KMS-11 (cell line): ENCODE data around the gene ZNF460.

Experiments used
- H2AFZ ChIP-seq: fragments of 200-600 bp; sonication (generic); 2 replicates; pipeline ENCODE4 v1.6.1; 2016; ENCODE audit warnings: antibody characterized with exemption, mixed run types, low read depth
- H3K27ac ChIP-seq: fragments of 200-600 bp; sonication (generic); 2 replicates; pipeline ENCODE4 v1.6.1; 2016; ENCODE audit warnings: mild to moderate bottlenecking, mixed run types
- H3K27me3 ChIP-seq: fragments of 200-600 bp; sonication (generic); 2 replicates; pipeline ENCODE4 v1.6.1; 2017; ENCODE audit warnings: mild to moderate bottlenecking, low read depth, mixed run types, moderate library complexity; ENCODE audit not compliant: insufficient read depth
- H3K36me3 ChIP-seq: fragments of 200-600 bp; sonication (generic); 2 replicates; pipeline ENCODE4 v1.6.1; 2017; ENCODE audit warnings: mild to moderate bottlenecking, mixed run types; ENCODE audit not compliant: insufficient read depth
- H3K4me1 ChIP-seq: fragments of 200-600 bp; sonication (generic); 2 replicates; pipeline ENCODE4 v1.6.1; 2016; ENCODE audit warnings: mild to moderate bottlenecking, low read depth, mixed run types; ENCODE audit not compliant: poor library complexity, severe bottlenecking
- H3K4me2 ChIP-seq: fragments of 200-600 bp; sonication (generic); 2 replicates; pipeline ENCODE4 v1.7.0; 2016; ENCODE audit warnings: mild to moderate bottlenecking, mixed run types
- H3K4me3 ChIP-seq: fragments of 200-600 bp; sonication (generic); IDR thresholded peaks from 2 replicates; pipeline ENCODE4 v1.6.1; 2017; ENCODE audit warnings: low read depth, low read length, mixed read lengths; ENCODE audit not compliant: insufficient read depth
- H3K79me2 ChIP-seq: fragments of 200-600 bp; sonication (generic); 2 replicates; pipeline ENCODE4 v1.6.1; 2016; ENCODE audit warnings: low read depth, mixed run types; ENCODE audit not compliant: insufficient read depth
- H3K9ac ChIP-seq: fragments of 200-600 bp; sonication (generic); 2 replicates; pipeline ENCODE4 v1.6.1; 2016; ENCODE audit warnings: mild to moderate bottlenecking, mixed run types
- H4K20me1 ChIP-seq: fragments of 200-600 bp; sonication (generic); 2 replicates; pipeline ENCODE4 v1.6.1; 2016; ENCODE audit warnings: mild to moderate bottlenecking, mixed run types; ENCODE audit not compliant: insufficient read depth
- TF ChIP-seq, protein P1 (sequence below): fragments of 200-600 bp; sonication (generic); conservative IDR thresholded peaks from 2 replicates; pipeline ENCODE4 v1.6.1; 2017; ENCODE audit warnings: low read depth, mild to moderate bottlenecking, antibody characterized with exemption, low read length, moderate library complexity, mixed read lengths

The ZNF460 gene

GRCh38 chr19:57292547-57292946, 12.3 kb downstream of the ZNF460 start:
- Histone ChIP-seq H3K9ac (no peak overlapping the region), H2AFZ (no peak overlapping the region), H4K20me1 (no peaks in the 10 kb centered on the region), H3K27me3 (no peaks in the 10 kb centered on the region), H3K36me3 (peaks cover 44% of the 10 kb centered on the region), H3K4me2 (no peak overlapping the region), H3K4me3 (no peak overlapping the region), H3K79me2 (peaks cover 22% of the 10 kb centered on the region; the same call in 1 of the 2 replicates), H3K4me1 (no peaks in the 10 kb centered on the region), H3K27ac (no peak overlapping the region)
- TF ChIP-seq, protein P1, sequence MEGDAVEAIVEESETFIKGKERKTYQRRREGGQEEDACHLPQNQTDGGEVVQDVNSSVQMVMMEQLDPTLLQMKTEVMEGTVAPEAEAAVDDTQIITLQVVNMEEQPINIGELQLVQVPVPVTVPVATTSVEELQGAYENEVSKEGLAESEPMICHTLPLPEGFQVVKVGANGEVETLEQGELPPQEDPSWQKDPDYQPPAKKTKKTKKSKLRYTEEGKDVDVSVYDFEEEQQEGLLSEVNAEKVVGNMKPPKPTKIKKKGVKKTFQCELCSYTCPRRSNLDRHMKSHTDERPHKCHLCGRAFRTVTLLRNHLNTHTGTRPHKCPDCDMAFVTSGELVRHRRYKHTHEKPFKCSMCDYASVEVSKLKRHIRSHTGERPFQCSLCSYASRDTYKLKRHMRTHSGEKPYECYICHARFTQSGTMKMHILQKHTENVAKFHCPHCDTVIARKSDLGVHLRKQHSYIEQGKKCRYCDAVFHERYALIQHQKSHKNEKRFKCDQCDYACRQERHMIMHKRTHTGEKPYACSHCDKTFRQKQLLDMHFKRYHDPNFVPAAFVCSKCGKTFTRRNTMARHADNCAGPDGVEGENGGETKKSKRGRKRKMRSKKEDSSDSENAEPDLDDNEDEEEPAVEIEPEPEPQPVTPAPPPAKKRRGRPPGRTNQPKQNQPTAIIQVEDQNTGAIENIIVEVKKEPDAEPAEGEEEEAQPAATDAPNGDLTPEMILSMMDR: no peak

DNA sequence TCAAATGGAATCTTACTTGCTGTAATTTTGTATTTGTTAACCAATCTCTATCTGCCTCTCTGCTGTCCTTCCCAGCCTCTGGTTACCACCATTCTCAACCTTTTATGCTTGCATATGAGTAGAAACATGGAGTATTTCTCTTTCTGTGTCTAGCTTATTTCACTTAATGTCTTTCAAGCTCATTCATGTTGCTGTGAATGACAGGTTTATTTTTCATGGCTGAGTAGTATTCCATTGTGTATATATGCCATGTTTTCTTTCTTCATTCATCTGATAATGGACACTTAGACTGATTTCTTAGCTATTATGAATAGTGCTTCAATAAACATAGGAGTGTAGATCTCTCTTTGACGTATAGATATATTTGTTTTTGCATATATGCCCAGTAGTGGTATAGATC, 13.4 kb downstream of the ZNF460 start:
- Histone ChIP-seq H2AFZ (no peak overlapping the region), H3K9ac (no peak overlapping the region), H3K4me3 (no peak overlapping the region), H4K20me1 (0 out of 2 replicates have a peak, but pooled peaks cover 4% of the 10 kb centered on the region), H3K36me3 (peaks cover 33% of the 10 kb centered on the region), H3K27me3 (no peaks in the 10 kb centered on the region), H3K4me1 (no peaks in the 10 kb centered on the region), H3K27ac (no peak overlapping the region), H3K4me2 (no peak overlapping the region), H3K79me2 (peaks cover 17% of the 10 kb centered on the region; the same call in 1 of the 2 replicates)
- TF ChIP-seq, protein P1: no peak

DNA sequence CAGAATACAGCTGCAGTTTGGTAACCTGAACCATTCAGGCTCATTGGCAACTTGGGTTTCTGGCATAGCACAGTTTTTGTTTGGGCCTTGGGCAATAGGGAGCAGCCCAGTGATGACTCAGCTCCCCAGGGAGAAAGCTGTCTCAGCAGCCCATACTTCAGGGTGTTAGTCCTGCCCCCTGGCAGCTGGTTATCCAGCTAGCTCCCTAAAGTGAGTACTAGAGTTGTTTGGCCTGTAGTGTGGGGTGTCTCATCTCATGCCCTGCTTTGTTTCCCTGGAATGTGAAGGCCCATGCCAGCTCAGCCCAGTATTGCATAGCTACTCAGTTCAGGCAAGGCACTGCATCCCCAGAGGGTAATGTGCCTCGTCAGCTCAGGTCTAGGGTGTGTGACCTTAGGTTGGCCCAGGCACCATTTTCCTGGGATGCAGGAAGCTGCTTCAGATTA, 21.8 kb downstream of the ZNF460 start:
- Histone ChIP-seq H3K4me3 (no peak overlapping the region), H3K4me2 (no peak overlapping the region), H3K27ac (no peak overlapping the region), H3K27me3 (no peaks in the 10 kb centered on the region), H3K36me3 (peaks cover 8% of the 10 kb centered on the region; the same call in 1 of the 2 replicates), H2AFZ (no peak overlapping the region), H4K20me1 (0 out of 2 replicates have a peak, but pooled peaks cover 4% of the 10 kb centered on the region), H3K4me1 (no peaks in the 10 kb centered on the region), H3K9ac (no peak overlapping the region), H3K79me2 (peaks cover 6% of the 10 kb centered on the region; the same call in 1 of the 2 replicates)
- TF ChIP-seq, protein P1: no peak

DNA sequence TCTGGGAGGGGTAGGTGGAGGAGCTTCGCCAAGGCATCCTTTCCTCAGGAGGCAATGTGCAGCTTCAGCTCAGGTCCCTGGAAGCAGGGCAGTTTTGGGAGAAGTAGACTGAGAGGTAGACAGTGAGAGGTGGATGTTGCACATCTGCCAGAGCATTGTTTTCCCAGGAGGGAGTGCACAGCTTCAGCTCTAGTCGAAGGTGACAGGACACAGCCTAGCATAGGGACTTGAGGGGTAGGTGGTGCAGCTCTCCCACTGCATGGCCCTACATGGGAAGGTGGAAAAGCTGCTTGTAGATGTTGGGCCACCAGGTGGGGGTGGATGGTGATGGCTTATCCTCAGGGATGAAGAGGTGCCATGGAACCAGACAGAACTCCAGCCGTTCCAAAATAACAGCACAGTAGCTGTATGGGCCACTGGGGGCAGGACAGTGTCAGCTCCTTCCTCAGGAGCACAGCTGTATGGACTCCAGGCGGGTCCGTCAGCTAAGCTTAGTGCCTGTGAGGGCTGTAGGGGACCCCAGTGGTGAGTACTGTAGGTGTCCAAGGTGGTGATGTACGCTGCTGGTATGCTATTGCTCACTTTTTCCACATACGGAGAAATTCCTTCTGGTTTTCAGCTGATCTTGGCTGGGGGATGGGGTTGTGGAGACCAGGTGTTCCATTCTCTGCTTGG, 22.6 kb downstream of the ZNF460 start:
- Histone ChIP-seq H3K27me3 (no peaks in the 10 kb centered on the region), H3K4me3 (no peak overlapping the region), H3K79me2 (peaks cover 4% of the 10 kb centered on the region; the same call in 1 of the 2 replicates)

More for the DNA sequence above, 22.6 kb downstream of the ZNF460 start:
- Histone ChIP-seq H3K4me1 (no peaks in the 10 kb centered on the region), H3K9ac (no peak overlapping the region), H2AFZ (no peak overlapping the region), H3K36me3 (peaks cover 8% of the 10 kb centered on the region; the same call in 1 of the 2 replicates), H4K20me1 (0 out of 2 replicates have a peak, but pooled peaks cover 2% of the 10 kb centered on the region), H3K27ac (no peak overlapping the region), H3K4me2 (no peak overlapping the region)
- TF ChIP-seq, protein P1: no peak
